GM21381 (cell line): ENCODE data around the gene CPEB4.

ENCODE experiments used
- ATAC-seq: cut with Tn5 transposase; IDR thresholded peaks from one replicate; pipeline ENCODE4 v1.9.1; 2021; ENCODE audit warnings: mild to moderate bottlenecking, moderate library complexity; ENCODE audit not compliant: unreplicated experiment

The CPEB4 gene

GRCh38 chr5:173883347-173883924, 4.7 kb upstream of the CPEB4 start:
- ATAC-seq: no peak

DNA sequence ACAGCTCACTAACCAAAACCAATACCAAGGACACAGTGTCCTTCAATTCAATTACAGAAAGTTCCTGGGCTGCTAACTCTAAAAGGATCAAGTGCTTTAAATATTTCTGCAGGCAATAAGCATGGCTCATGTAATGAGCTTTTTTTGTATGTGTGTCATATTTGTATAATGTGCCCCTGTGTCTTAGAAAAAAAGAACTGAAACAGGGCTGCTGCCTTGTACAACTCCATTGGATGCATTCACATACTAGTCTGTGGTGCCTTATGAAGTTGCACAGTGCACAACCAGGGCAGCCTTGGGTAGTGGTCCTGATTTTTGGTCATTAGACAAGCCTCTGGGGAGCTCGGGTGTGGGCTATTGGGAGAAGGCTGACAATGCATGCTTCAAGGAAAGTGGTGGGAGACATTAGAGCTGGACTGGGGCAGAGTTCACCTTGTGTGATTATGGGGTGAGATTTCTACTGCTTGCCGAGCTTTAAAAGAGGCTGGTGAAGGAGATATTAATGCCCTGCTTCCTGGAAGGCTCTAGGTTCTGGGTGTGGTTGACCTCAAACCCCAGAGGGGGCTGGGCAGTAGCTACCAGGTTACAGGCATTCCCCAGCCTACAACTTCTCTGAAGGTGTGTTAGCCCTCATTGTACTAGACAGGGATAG, 3.6 kb upstream of the CPEB4 start:
- no peak for ATAC-seq

DNA sequence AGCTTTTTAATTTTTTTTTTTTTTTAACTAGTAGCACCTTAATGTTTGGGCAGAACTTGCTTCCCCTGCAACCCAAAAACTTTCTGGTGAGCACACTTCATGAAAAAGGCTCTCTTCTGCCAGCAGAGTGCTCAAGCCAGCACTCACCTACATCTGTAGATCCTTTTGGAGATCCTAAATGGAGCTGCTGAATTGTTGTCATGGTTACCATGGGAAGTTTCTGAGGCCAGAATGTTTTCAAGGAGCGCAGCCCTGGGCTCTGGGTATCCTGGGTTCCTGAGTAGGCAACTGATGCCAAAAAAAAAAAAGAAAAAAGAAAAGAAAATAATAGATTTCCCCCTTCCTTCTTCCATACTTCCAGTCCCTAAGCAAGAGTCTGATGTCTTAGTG, 3.1 kb upstream of the CPEB4 start:
- ATAC-seq: no peak

DNA sequence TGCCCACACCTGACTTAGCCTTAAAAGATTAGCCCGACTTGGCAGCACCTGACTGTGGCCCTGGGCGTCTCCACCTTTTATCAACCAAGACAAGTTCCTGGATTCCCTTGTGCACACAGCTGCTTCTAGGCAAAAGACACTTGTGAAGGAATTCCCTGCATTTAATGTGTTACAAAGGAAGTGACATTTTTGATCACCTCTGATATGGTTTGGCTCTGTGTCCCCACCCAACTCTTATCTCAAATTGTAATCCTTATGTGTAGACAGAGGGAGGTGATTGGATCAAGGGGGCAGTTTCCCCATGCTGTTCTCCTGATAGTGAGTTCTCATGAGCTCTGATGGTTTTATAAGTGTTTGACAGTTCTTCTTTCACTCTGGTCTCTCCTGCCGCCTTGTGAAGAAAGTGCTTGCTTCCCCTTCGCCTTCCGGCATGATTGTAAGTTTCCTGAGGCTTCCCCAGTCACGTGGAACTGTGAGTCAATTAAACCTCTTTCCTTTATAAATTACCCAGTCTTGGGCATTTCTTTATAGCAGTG, 2.6 kb upstream of the CPEB4 start:
- no peak for ATAC-seq

GRCh38 chr5:173886150-173886549, 2.0 kb upstream of the CPEB4 start:
- no peak for ATAC-seq

DNA sequence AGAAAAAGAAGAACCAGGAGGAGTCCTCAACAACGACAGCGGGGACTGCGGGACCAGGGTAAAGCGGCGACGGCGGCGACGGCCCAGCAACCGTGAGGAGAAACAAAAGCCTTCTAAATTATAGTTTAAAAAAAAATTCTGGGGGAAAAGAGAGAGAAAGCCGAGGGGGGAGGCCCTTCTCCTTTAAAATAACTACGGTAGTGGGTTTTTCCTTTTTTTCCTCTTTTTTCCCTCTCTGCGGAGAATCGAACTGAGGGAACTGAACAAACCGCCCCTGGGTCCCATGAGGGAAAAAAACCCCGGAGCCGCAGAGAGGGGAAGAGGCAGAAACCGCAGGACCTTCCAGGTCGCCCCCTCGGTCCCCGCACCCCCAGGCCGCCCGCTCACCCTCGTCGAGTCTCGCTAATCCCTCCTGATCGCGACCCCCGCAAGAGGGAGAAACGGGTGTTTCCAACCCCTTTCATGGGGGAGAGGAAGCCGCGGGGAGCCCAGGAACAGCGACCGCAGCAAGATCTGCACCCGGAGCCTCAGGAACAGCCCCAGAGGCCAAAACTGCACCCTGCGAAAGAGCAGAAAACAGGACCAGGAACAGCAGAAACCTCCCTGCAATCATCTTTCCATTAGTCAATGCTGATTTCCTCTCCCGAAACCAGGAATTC, 453 bp downstream of the CPEB4 start:
- no peak for ATAC-seq

GRCh38 chr5:173890195-173890991, 2.2 kb downstream of the CPEB4 start:
- no peak for ATAC-seq

GRCh38 chr5:173891308-173892116, 3.4 kb downstream of the CPEB4 start:
- no peak for ATAC-seq

GRCh38 chr5:173893192-173893561, 5.0 kb downstream of the CPEB4 start:
- no peak for ATAC-seq

- ATAC-seq: no peak
Observed at GRCh38 chr5:173895401-173896165, 7.4 kb downstream of the CPEB4 start.

GRCh38 chr5:173896631-173897030, 8.5 kb downstream of the CPEB4 start:
- ATAC-seq: no peak

- ATAC-seq: no peak
Observed at GRCh38 chr5:173901705-173902104, 13.6 kb downstream of the CPEB4 start.

GRCh38 chr5:173902334-173902733, 14.2 kb downstream of the CPEB4 start:
- no peak for ATAC-seq

- no peak for ATAC-seq
Observed at GRCh38 chr5:173902743-173903142, 14.6 kb downstream of the CPEB4 start.

GRCh38 chr5:173903396-173904140, 15.4 kb downstream of the CPEB4 start:
- ATAC-seq: no peak

- ATAC-seq: no peak
Observed at GRCh38 chr5:173904151-173904550, 16.0 kb downstream of the CPEB4 start.

DNA sequence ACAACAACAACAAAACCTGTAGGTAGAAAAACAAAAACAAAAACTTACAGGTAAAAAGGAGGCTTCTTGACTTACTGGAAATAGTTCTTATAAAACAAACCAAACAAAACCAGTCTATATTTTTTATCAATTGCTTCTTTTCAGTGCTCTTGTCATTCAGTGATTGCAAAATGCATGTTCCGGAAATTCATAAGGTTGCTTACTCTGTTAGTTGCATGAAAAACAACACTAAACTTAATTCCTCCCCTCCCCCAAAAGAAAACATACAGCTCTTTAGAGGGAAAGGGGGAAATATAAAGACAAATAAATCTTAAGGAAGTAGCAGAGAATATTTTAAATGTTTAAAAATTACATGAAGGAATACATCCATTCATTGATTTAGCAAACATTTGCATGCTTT, 19.1 kb downstream of the CPEB4 start:
- no peak for ATAC-seq

DNA sequence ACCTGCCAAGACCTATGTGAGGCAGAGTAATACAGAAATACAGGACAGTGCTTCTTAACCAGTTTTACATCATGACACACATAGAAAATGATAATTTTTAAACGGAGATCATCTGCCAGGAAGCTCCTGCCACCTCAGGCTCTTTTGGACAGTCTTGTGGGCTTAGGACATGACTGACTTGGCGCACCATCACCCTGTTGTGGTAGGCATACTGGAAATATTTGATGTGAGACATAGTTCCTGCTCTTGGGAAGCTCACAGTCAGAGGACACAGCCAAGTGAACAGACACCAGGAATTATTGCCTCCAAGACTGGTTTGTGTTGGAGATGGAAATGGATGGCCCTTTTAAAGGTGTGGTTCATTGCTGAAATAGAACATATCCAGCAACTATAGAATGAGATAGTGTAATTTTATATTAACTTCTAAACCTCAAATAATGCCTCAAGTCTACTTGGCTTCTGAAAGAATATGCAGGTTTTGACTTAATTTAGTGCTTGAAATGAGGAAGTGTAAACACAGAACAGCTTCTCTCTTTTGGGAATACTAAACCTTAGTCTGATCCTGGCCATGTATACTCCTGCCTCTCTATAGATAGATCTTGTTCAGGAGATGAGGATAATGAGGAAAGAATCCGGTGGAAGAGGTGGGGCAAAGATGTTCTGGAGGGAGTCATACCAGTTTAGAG, 19.7 kb downstream of the CPEB4 start:
- ATAC-seq: no peak

DNA sequence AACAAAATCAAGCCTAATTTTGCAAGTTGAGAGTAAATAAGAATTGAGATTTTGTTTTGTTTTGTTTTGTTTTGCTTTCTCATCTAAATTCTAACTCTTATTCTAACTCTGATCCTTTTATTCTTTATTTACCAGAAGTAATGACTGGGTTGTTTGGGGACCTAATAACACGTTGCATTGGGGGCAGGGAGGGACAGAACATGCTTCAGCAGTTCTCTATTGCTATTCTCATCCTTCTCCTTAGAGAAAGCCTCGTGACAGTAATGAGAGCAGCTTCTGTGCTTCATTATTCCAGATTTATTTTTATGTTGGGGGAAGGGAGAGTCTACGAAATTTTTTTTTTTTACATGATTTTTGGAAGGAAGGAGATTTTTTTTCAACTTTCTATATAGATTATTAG, 21.1 kb downstream of the CPEB4 start:
- ATAC-seq: no peak
